CD4-positive, alpha-beta T cell treated with Interleukin-4 for 4 hours (primary cell): ENCODE measurements around the gene TLN1.

Experiments
- DNase-seq: peaks from one replicate; pipeline ENCODE4 v3.0.0-alpha.2; 2020

TLN1 gene

GRCh38 chr9:35705372-35705771 lies 26.6 kb downstream of the TLN1 start:
- DNase-seq = no peak

GRCh38 chr9:35703906-35704672 lies 27.9 kb downstream of the TLN1 start:
- DNase-seq = no peak

GRCh38 chr9:35702696-35703095 lies 29.3 kb downstream of the TLN1 start:
- no peak for DNase-seq

GRCh38 chr9:35700942-35701341 lies 31.1 kb downstream of the TLN1 start:
- no peak for DNase-seq

- no peak for DNase-seq
These were observed 32.0 kb downstream of the TLN1 start for GRCh38 chr9:35700031-35700430.

- DNase-seq = no peak
These were observed 33.8 kb downstream of the TLN1 start for GRCh38 chr9:35698231-35698630.

- DNase-seq = no peak
These were observed 34.5 kb downstream of the TLN1 start for GRCh38 chr9:35697486-35697885.

GRCh38 chr9:35696520-35697215 lies 35.3 kb downstream of the TLN1 start:
- peak; percentile 52 for DNase-seq

- DNase-seq = no peak
These were observed 36.0 kb downstream of the TLN1 start for GRCh38 chr9:35695943-35696401.

GRCh38 chr9:35691757-35692301 lies 40.2 kb downstream of the TLN1 start:
- DNase-seq = no peak

GRCh38 chr9:35691334-35691650 lies 40.7 kb downstream of the TLN1 start:
- peak; percentile 1 for DNase-seq

GRCh38 chr9:35690614-35691333 lies 41.2 kb downstream of the TLN1 start:
- peak; percentile 24 for DNase-seq

GRCh38 chr9:35690294-35690613 lies 41.7 kb downstream of the TLN1 start:
- DNase-seq = no peak

- no peak for DNase-seq
These were observed 42.3 kb downstream of the TLN1 start, which contains the start of gene TPM2 for GRCh38 chr9:35689542-35690293. TSS of gene TPM2 (minus strand) at chr9:35689925. CDS start at chr9:35689817, 108 bp downstream.

- peak; percentile 16 for DNase-seq
These were observed 43.1 kb downstream of the TLN1 start for GRCh38 chr9:35688558-35689541.

- no peak for DNase-seq
These were observed 43.9 kb downstream of the TLN1 start for GRCh38 chr9:35687972-35688557.

GRCh38 chr9:35687306-35687705 lies 44.7 kb downstream of the TLN1 start:
- no peak for DNase-seq

GRCh38 chr9:35686222-35687203 lies 45.5 kb downstream of the TLN1 start:
- DNase-seq = no peak

- DNase-seq = no peak
These were observed 46.5 kb downstream of the TLN1 start for GRCh38 chr9:35685506-35685905.

- DNase-seq = no peak
These were observed 47.1 kb downstream of the TLN1 start for GRCh38 chr9:35684921-35685320.
